WERI-Rb-1 (cell line): ENCODE measurements around the gene BEAN1.
"Not testable (repeated sequence)": the region's sequence is repeated elsewhere in the genome, so short reads cannot be mapped to it uniquely, and the experiment has no call there.

Experiments
- DNase-seq: peaks from one replicate; pipeline ENCODE4 v3.0.0-alpha.2; 2020
- H3K27ac ChIP-seq: fragments of 250-450 bp; sonication (Bioruptor Pico); 2 replicates; pipeline ENCODE4 v1.5.1; 2020; ENCODE audit warnings: mild to moderate bottlenecking, moderate library complexity
- H3K27me3 ChIP-seq: fragments of 250-450 bp; sonication (Bioruptor Pico); 2 replicates; pipeline ENCODE4 v1.5.1; 2021; ENCODE audit warnings: mild to moderate bottlenecking, low read depth, moderate library complexity; ENCODE audit not compliant: insufficient read depth, severe bottlenecking
- H3K36me3 ChIP-seq: fragments of 250-450 bp; sonication (Bioruptor Pico); 2 replicates; pipeline ENCODE4 v1.5.1; 2020; ENCODE audit warnings: mild to moderate bottlenecking, moderate library complexity
- H3K4me3 ChIP-seq: 2 replicates; pipeline ENCODE4 v1.5.1; 2011; ENCODE audit warnings: low read depth, mild to moderate bottlenecking, control low read depth, low read length
- H3K9me3 ChIP-seq: fragments of 250-450 bp; sonication (Bioruptor Pico); 2 replicates; pipeline ENCODE4 v1.5.1; 2021; ENCODE audit warnings: mild to moderate bottlenecking, moderate library complexity; ENCODE audit not compliant: severe bottlenecking
- TF ChIP-seq, protein P1 (sequence below): IDR thresholded peaks from 2 replicates; pipeline ENCODE4 v1.5.1; 2011; ENCODE audit warnings: low read depth, mild to moderate bottlenecking, control low read depth, inconsistent platforms, low read length

BEAN1 gene

GRCh38 chr16:66491716-66492064, 64.6 kb downstream of the BEAN1 start:
- DNase-seq: no peak
- H3K27ac ChIP-seq: no peak overlapping the region
- H3K36me3 ChIP-seq: no peaks in the 10 kb centered on the region
- no peaks in the 10 kb centered on the region for H3K27me3 ChIP-seq
- TF ChIP-seq, protein P1, sequence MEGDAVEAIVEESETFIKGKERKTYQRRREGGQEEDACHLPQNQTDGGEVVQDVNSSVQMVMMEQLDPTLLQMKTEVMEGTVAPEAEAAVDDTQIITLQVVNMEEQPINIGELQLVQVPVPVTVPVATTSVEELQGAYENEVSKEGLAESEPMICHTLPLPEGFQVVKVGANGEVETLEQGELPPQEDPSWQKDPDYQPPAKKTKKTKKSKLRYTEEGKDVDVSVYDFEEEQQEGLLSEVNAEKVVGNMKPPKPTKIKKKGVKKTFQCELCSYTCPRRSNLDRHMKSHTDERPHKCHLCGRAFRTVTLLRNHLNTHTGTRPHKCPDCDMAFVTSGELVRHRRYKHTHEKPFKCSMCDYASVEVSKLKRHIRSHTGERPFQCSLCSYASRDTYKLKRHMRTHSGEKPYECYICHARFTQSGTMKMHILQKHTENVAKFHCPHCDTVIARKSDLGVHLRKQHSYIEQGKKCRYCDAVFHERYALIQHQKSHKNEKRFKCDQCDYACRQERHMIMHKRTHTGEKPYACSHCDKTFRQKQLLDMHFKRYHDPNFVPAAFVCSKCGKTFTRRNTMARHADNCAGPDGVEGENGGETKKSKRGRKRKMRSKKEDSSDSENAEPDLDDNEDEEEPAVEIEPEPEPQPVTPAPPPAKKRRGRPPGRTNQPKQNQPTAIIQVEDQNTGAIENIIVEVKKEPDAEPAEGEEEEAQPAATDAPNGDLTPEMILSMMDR: no peak
- H3K9me3 ChIP-seq: peaks cover 4% of the 10 kb centered on the region
- no peak overlapping the region for H3K4me3 ChIP-seq

DNA sequence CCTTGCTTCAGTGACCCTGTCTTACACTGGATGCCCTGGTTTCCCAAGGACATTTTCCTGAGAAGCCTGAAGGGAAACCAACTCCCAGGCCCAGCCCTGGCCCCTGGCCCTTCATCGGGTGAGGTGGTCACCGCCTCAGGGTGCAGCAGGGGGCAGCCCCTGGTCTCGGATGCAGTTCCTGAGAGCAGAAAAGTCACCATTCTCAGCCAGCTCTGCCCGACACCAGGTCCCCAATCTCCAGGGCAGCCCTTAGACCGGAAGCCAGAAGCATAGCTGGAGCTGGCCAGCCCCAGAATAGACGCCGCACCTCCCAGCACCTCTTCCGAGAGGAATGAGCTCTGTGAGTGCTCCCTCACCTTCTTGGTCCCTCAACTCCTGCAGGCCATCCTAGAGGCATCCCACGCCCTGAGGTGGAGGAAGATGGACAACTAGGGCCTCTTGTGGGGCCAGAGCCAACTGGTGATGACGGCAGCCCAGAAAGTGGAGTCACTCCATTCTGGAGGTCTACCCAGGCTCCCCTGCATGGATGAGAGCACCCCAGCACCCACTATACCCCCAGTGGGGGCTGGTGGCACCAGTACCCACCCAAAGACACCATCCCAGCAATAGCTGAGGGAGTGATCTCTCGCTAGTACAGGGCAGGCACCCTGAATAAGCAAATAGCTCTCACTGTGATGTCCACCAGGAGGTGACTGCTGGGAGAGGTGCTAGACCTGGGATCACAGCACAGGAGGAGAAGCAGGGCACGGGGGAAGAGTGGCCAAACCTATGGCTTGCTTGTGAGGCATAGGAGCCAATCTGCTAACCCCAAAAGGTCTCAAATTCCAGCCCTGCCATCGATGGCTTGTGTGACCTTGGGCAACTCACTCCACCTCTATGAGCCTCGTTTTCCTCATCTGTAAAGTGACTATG, 66.7 kb downstream of the BEAN1 start:
- H3K27me3 ChIP-seq: no peaks in the 10 kb centered on the region
- peaks cover 5% of the 10 kb centered on the region for H3K9me3 ChIP-seq
- no peaks in the 10 kb centered on the region for H3K36me3 ChIP-seq
- H3K27ac ChIP-seq: no peak overlapping the region
- TF ChIP-seq, protein P1: no peak
- H3K4me3 ChIP-seq: no peak overlapping the region
- DNase-seq: no peak

DNA sequence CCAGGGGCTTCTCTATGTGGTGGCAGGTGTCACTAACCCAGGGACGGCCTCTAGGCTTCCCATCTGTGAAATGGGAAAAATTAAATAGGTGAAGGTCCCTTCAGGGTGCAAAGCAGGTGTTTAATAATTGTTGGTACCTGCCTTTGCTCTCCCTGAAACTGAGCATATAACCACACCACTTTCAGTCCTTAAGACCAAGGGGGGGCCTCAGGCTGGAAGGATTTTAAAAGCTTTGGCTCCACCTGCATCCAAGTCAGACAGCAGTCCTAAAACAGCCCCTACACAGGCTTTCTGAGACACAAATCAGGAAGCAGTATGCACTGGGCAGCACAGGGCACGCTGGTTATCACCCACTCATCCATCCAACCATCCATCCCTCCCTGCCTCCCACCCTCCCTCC, 67.8 kb downstream of the BEAN1 start:
- TF ChIP-seq, protein P1: no peak
- Histone ChIP-seq H3K4me3 (no peak overlapping the region), H3K36me3 (no peaks in the 10 kb centered on the region), H3K27ac (no peak overlapping the region), H3K27me3 (no peaks in the 10 kb centered on the region), H3K9me3 (peaks cover 5% of the 10 kb centered on the region)
- no peak for DNase-seq

- TF ChIP-seq, protein P1: no peak
- no peak overlapping the region for H3K27ac ChIP-seq
- H3K9me3 ChIP-seq: peaks cover 5% of the 10 kb centered on the region
- DNase-seq: no peak
- H3K36me3 ChIP-seq: no peaks in the 10 kb centered on the region
- H3K27me3 ChIP-seq: no peaks in the 10 kb centered on the region
- no peak overlapping the region for H3K4me3 ChIP-seq
These were observed 68.3 kb downstream of the BEAN1 start for GRCh38 chr16:66495440-66495839.

DNA sequence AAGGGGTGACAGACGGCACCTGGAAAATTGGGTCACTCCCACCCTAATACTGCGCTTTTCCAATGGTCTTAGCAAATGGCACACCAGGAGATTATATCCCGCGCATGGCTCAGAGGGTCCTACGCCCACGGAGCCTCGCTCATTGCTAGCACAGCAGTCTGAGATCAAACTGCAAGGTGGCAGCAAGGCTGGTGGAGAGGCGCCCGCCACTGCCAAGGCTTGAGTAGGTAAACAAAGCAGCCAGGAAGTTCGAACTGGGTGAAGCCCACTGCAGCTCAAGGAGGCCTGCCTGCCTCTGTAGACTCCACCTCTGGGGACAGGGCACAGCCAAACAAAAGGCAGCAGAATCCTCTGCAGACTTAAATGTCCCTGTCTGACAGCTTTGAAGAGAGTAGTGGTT, 69.1 kb downstream of the BEAN1 start:
- not testable (repeated sequence) for DNase-seq, H3K36me3 ChIP-seq, H3K9me3 ChIP-seq, H3K4me3 ChIP-seq, H3K27me3 ChIP-seq, H3K27ac ChIP-seq

GRCh38 chr16:66497921-66498320, 70.8 kb downstream of the BEAN1 start:
- H3K27ac ChIP-seq, H3K4me3 ChIP-seq, DNase-seq, H3K9me3 ChIP-seq, H3K27me3 ChIP-seq, H3K36me3 ChIP-seq: not testable (repeated sequence)

DNA sequence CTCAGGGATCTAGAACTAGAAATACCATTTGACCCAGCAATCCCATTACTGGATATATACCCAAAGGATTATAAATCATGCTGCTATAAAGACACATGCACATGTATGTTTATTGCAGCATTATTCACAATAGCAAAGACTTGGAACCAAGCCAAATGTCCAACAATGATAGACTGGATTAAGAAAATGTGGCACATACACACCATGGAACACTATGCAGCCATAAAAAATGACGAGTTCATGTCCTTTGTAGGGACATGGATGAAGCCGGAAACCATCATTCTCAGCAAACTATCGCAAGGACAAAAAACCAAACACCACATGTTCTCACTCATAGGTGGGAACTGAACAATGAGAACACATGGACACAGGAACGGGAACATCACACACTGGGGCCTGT, 74.5 kb downstream of the BEAN1 start:
- DNase-seq, H3K9me3 ChIP-seq, H3K27ac ChIP-seq, H3K4me3 ChIP-seq, H3K27me3 ChIP-seq, H3K36me3 ChIP-seq: not testable (repeated sequence)
